SK-N-SH treated with all-trans-retinoic acid at 6 μM for 48 hours (cell line): ENCODE measurements around the gene BCL10.

Experiments used
- ATAC-seq: fragments of 200-7000 bp; cut with Tn5 transposase; 3 replicates; pipeline ENCODE4 v1.9.1; 2020; ENCODE audit warnings: mild to moderate bottlenecking, moderate library complexity
- ARNTL ChIP-seq: fragments of 450-650 bp; formaldehyde crosslinking; IDR thresholded peaks from 2 replicates; pipeline ENCODE4 v1.5.0; 2020; ENCODE audit warnings: low read depth, mild to moderate bottlenecking, moderate library complexity, borderline replicate concordance
- BACH2 ChIP-seq: fragments of 250-450 bp; sonication (Bioruptor Pico); IDR thresholded peaks from 2 replicates; pipeline ENCODE4 v1.9.0; 2021; ENCODE audit warnings: mild to moderate bottlenecking, borderline replicate concordance
- CREB5 ChIP-seq: fragments of 250-450 bp; sonication (Bioruptor Pico); IDR thresholded peaks from 2 replicates; pipeline ENCODE4 v1.5.1; 2020; ENCODE audit warnings: low read depth, mild to moderate bottlenecking, moderate library complexity
- CSDC2 ChIP-seq: fragments of 250-450 bp; sonication (Bioruptor Pico); IDR thresholded peaks from 2 replicates; pipeline ENCODE4 v1.5.0; 2020; ENCODE audit warnings: mild to moderate bottlenecking, moderate library complexity
- GLIS3 ChIP-seq: fragments of 250-450 bp; sonication (Bioruptor Pico); IDR thresholded peaks from 2 replicates; pipeline ENCODE4 v1.5.0; 2020; ENCODE audit warnings: mild to moderate bottlenecking, moderate library complexity
- ISL1 ChIP-seq: fragments of 250-450 bp; sonication (Bioruptor Pico); IDR thresholded peaks from 2 replicates; pipeline ENCODE4 v2.1.2; 2022; ENCODE audit warnings: mild to moderate bottlenecking, moderate library complexity
- OSR1 ChIP-seq: fragments of 250-450 bp; sonication (Bioruptor Pico); IDR thresholded peaks from 2 replicates; pipeline ENCODE4 v1.8.0; 2022; ENCODE audit warnings: moderate library complexity, mild to moderate bottlenecking, inconsistent platforms
- POU6F1 ChIP-seq: fragments of 250-450 bp; sonication (Bioruptor Pico); IDR thresholded peaks from 2 replicates; pipeline ENCODE4 v1.8.0; 2021; ENCODE audit warnings: low read depth, mild to moderate bottlenecking, moderate library complexity, borderline replicate concordance
- PPARA ChIP-seq: fragments of 250-450 bp; sonication (Bioruptor Pico); IDR thresholded peaks from 2 replicates; pipeline ENCODE4 v1.5.0; 2020; ENCODE audit warnings: mild to moderate bottlenecking, borderline replicate concordance
- SNAI2 ChIP-seq: fragments of 250-450 bp; sonication (Bioruptor Pico); IDR thresholded peaks from 2 replicates; pipeline ENCODE4 v1.5.0; 2020; ENCODE audit warnings: mild to moderate bottlenecking, moderate library complexity
- TCF4 ChIP-seq: fragments of 250-450 bp; sonication (Bioruptor Pico); IDR thresholded peaks from 2 replicates; pipeline ENCODE4 v1.8.0; 2021; ENCODE audit warnings: mild to moderate bottlenecking, moderate library complexity, borderline replicate concordance
- TOX ChIP-seq: fragments of 250-450 bp; sonication (Bioruptor Pico); IDR thresholded peaks from 2 replicates; pipeline ENCODE4 v1.8.0; 2021; ENCODE audit warnings: mild to moderate bottlenecking, moderate library complexity, borderline replicate concordance
- ZC3H10 ChIP-seq: fragments of 250-450 bp; sonication (Bioruptor Pico); IDR thresholded peaks from 2 replicates; pipeline ENCODE4 v1.5.1; 2021; ENCODE audit warnings: mild to moderate bottlenecking, moderate library complexity
- ZFP3 ChIP-seq: fragments of 250-450 bp; sonication (Bioruptor Pico); IDR thresholded peaks from 2 replicates; pipeline ENCODE4 v1.5.0; 2020; ENCODE audit warnings: mild to moderate bottlenecking, moderate library complexity
- ZFP30 ChIP-seq: fragments of 450-650 bp; formaldehyde crosslinking; IDR thresholded peaks from 2 replicates; pipeline ENCODE4 v1.5.0; 2022; ENCODE audit warnings: mild to moderate bottlenecking, moderate library complexity
- ZNF70 ChIP-seq: fragments of 450-650 bp; formaldehyde crosslinking; IDR thresholded peaks from 2 replicates; pipeline ENCODE4 v1.5.0; 2020; ENCODE audit warnings: mild to moderate bottlenecking, moderate library complexity
- ZNF8 ChIP-seq: fragments of 450-650 bp; formaldehyde crosslinking; IDR thresholded peaks from 2 replicates; pipeline ENCODE4 v1.5.0; 2020; ENCODE audit warnings: mild to moderate bottlenecking, moderate library complexity
- TF ChIP-seq, protein P1 (sequence below): fragments of 250-450 bp; sonication (Bioruptor Pico); IDR thresholded peaks from 2 replicates; pipeline ENCODE4 v1.5.0; 2020; ENCODE audit warnings: mild to moderate bottlenecking, moderate library complexity

The BCL10 gene

DNA sequence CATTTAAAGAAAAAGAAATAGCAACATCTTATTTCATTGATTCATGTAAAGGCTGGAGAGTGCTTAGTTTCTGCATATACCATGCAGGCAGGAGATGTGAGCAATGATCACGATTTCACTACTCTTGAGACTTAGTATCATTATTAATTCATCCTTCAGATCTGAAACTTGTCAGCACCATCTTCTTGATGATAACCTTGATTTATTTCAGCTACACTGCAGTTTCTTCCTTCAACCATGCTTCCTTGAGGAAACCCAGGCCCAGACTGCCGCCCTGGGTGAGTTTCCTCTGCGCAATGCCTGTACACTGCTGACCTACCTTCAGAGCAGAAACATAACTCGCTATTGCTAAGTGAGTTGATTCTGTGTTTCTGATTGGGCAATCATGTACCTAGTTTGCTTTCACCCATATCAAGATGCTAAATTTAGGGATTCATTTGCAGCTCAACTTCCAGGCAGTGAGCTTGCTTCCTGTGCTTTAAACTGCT, 13.5 kb upstream of the BCL10 start:
- no peak for TF ChIP-seq ZFP30
- TF ChIP-seq TCF4 (CRISPR knock-in tag): no peak
- TF ChIP-seq SNAI2: no peak
- no peak for TF ChIP-seq POU6F1 (CRISPR knock-in tag)
- TF ChIP-seq PPARA (CRISPR knock-in tag): no peak
- TF ChIP-seq ISL1 (CRISPR knock-in tag): no peak
- TF ChIP-seq, all 23 proteins: peak for 0
- ATAC-seq: peak; percentile 65

DNA sequence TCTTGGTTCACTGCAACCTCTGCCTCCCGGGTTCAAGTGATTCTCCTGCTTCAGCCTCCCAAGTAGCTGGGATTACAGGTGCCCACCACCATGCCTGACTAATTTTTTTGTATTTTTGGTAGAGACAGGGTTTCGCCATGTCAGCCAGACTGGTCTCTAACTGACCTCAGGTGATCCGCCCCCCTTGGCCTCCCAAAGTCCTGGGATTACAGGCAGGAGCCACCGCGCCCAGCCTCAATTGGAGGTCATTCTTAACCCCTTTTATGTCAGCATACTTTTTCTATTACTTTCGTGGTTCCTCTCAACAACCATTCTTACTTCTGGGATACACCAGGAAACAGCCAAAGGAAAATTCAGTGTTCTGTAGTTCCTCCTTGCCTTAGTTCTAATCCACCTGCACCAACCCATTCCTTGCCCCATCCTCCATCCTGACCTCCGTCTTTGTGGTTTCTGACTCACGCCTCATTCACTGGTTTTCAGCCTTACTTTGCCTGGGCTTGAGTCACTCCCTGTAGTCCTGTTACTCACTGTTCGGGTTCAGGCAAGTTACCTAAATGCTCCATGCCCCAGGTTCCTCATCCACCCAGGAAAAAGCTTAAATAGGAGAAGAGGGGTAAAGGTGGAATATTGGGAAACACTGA, 12.9 kb upstream of the BCL10 start:
- TF ChIP-seq ARNTL (CRISPR knock-in tag) (no peak), TCF4 (CRISPR knock-in tag) (no peak), CSDC2 (CRISPR knock-in tag) (no peak), ZNF8 (CRISPR knock-in tag) (no peak), SNAI2 (no peak), PPARA (CRISPR knock-in tag) (no peak), ZNF70 (CRISPR knock-in tag) (no peak), GLIS3 (CRISPR knock-in tag) (no peak), CREB5 (no peak)
- peak; percentile 92 for ATAC-seq

- TF ChIP-seq POU6F1 (CRISPR knock-in tag): no peak
- TF ChIP-seq PPARA (CRISPR knock-in tag): no peak
- TF ChIP-seq ARNTL (CRISPR knock-in tag): no peak
- TF ChIP-seq ZFP3: no peak
- TF ChIP-seq CREB5: no peak
- TF ChIP-seq ZNF70 (CRISPR knock-in tag): no peak
- TF ChIP-seq ISL1 (CRISPR knock-in tag): no peak
- TF ChIP-seq BACH2 (CRISPR knock-in tag): no peak
- TF ChIP-seq, protein P1, sequence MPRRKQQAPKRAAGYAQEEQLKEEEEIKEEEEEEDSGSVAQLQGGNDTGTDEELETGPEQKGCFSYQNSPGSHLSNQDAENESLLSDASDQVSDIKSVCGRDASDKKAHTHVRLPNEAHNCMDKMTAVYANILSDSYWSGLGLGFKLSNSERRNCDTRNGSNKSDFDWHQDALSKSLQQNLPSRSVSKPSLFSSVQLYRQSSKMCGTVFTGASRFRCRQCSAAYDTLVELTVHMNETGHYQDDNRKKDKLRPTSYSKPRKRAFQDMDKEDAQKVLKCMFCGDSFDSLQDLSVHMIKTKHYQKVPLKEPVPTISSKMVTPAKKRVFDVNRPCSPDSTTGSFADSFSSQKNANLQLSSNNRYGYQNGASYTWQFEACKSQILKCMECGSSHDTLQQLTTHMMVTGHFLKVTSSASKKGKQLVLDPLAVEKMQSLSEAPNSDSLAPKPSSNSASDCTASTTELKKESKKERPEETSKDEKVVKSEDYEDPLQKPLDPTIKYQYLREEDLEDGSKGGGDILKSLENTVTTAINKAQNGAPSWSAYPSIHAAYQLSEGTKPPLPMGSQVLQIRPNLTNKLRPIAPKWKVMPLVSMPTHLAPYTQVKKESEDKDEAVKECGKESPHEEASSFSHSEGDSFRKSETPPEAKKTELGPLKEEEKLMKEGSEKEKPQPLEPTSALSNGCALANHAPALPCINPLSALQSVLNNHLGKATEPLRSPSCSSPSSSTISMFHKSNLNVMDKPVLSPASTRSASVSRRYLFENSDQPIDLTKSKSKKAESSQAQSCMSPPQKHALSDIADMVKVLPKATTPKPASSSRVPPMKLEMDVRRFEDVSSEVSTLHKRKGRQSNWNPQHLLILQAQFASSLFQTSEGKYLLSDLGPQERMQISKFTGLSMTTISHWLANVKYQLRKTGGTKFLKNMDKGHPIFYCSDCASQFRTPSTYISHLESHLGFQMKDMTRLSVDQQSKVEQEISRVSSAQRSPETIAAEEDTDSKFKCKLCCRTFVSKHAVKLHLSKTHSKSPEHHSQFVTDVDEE (CRISPR knock-in tag): no peak
- no peak for TF ChIP-seq GLIS3 (CRISPR knock-in tag)
- no peak for TF ChIP-seq TOX (CRISPR knock-in tag)
- no peak for TF ChIP-seq OSR1
- no peak for TF ChIP-seq CSDC2 (CRISPR knock-in tag)
- TF ChIP-seq ZFP30: no peak
- TF ChIP-seq SNAI2: no peak
- TF ChIP-seq ZC3H10 (CRISPR knock-in tag): no peak
- ATAC-seq: no peak
These were observed 7.8 kb upstream of the BCL10 start for GRCh38 chr1:85284202-85284601.
